Measurements from ENCODE around the gene BCAR3.
"Not testable (repeated sequence)": the region's sequence is repeated elsewhere in the genome, so short reads cannot be mapped to it uniquely, and the experiment has no call there.

BCAR3 gene

DNA sequence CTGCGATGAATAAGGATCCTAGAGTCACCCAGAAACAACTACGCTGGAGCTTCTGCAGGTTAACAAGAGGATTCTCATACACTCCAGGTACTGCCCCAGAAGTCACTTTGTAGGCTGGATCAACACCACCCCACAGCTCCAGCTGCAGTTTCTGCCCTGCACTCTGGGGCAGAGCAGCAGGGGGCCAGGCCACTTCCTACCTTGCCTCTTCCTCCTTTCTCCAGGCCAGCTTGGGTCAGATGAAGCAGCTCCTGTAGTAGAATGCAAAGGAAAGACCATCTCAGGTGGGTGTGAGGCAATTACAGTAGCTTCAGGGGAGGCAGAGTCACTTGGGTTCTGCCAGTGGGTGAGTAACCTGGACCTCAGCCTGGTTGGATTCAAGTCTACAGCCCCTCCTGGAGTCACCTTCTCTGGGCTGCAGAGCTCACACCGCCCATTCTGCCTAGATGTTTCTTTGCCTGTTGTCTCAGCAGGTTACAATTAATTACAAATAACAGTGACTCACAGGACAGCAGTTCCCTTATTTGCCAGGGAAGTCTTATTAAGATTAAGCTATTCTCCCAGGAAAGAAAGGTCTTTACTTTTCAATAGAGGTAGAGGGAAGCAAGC lies 24.4 kb upstream of the BCAR3 start:
- DNase-seq = no peak

DNA sequence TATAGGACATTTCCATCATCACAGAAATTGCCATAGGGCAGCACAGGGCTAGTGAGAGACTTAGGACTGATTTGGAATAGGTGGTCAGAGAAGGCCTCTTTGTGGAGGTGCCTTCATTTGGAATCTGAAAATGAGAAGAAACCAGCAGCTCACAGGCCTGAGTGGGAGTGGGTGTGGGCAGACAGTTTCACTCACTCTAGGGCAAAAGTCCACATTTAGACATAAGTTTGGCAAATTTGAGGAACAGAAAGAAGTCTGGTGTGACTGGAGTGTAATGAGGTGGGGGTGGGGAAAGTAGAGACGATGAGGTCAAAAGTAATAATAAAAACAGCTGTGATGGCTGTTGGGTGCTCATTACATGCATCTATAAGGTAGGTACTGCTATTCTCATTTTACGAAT lies 22.4 kb upstream of the BCAR3 start:
- no peak for DNase-seq

DNA sequence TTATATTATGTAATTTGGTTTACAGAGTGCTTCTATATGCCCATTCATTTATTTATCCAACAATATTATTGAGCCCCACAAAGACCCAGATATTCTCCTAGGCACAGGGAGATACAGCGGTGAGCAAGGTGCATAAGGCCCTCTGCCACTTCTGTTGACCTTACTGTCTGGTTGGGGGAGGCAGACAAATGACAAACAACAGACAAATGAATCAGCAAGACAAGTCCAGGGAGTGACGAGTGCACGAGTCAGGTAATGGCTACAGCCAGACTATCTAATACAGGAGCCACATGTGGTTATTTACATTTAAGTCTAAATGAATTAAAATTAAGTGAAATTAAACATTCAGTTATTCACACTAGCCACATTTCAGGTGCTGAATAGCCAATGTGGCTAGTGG lies 22.0 kb upstream of the BCAR3 start:
- no peak for DNase-seq

DNA sequence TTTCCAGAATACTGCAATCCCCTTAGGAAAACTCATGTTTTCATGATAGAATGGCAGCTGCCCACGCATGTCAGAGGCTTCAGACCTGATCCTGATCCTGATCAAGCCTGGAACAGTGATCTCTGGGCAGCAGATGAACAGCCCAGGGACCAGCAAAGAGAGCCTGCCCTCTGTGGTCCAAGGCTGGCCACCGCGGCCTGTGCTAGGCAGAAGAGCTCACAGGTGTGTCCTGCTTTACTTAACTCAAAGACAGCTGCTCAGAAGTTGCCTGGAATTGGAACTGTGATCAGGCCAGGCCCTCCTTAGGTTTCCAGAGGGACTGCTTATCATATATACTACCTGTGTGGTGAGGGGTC lies 21.2 kb upstream of the BCAR3 start:
- DNase-seq = no peak

DNA sequence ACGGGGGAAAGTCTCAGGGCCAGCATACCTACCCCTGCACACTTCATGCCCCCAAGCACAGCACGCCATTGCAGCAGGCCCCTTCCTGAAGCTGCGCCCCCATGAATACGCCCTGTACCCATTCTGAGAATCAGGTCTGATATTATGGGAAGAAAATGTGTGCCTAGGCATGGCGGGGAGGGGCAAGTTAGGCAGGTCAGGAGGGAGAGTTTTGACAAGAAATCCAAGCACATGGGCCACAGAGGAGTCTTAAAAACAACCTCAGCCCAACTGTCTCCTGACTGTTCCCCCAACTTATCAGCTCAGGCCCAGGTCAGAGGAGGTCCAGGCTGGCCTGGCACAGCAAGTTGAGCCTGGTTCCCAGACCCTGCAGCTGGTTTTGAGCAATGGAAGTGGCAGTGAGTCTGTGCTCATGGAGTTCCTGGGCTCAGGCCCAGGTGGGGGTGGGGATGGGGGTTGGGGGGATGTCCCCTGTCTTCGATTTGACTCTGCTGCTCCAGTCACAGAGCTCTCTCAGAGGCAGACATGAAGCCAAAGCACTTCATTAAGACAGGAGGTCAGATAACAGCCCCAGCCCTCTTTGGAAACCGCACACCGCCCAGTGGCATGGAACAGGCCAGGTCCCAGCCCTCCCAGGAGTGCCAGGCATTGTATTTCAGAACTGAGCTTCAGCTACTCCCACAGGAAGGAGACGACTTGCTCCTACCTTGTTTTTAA lies 20.6 kb upstream of the BCAR3 start:
- DNase-seq = no peak

DNA sequence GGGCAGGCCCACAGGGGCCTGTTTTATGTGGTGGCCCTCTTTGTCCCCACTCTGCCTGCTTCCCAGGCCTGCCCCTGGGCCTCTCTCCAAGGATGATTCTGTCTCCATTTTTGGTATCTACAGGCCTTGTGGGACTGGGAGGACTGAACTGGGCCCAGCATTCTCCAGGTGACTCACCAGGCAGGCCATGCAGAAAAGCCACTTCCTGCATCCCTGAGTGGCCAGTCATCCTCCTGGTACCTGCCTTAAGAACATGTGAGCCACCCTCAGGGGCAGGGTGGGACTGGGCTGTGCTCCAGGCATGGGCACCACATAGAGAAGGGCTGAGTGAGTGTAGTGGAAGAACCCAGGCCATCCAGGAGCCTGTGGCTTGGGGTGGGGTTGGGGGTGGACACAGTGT lies 20.0 kb upstream of the BCAR3 start:
- no peak for DNase-seq

DNA sequence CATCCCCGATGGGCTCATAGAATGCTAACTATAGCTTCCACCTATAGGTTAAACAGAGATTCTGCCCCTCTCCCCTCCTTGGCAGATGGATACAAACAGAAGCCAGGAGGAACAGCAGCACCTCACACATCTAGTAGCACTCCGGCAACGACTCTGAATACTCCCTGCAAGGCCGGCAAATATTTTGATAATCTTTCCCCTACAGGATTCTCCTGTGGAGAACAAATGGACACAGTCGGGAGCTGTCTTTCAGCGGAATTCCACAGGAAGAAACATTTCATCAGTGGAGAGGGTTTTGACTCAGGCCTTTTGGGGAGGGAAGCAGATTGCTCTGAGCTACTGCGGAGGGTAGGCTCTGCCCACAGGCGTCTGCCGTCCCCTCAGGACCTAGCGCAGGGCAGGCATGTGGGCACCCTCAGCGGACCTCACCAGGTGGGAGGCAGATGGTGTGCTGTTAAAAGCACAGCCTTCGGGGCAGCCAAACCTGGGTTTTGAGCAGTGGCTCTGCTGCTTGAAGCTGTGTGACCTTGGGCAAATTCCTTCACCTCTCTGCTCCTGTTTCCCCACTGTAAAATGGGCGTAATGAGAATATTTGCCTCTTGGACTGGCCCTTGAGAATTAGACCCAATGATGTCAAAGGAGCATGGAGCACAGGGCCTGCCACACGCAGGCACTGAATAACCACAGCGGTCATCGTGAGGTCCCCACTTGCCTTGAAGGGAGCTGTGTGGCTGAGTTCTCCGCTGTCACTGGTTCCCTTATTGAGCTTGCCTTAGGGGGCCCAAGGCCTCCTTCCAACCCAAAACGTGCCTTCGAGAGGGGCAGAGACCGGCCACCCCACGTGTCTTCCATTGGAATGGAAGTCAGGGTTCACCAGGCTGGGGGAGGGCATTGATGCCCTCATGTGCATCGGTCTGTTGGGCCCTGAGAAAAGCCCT lies 19.2 kb upstream of the BCAR3 start:
- no peak for DNase-seq

DNA sequence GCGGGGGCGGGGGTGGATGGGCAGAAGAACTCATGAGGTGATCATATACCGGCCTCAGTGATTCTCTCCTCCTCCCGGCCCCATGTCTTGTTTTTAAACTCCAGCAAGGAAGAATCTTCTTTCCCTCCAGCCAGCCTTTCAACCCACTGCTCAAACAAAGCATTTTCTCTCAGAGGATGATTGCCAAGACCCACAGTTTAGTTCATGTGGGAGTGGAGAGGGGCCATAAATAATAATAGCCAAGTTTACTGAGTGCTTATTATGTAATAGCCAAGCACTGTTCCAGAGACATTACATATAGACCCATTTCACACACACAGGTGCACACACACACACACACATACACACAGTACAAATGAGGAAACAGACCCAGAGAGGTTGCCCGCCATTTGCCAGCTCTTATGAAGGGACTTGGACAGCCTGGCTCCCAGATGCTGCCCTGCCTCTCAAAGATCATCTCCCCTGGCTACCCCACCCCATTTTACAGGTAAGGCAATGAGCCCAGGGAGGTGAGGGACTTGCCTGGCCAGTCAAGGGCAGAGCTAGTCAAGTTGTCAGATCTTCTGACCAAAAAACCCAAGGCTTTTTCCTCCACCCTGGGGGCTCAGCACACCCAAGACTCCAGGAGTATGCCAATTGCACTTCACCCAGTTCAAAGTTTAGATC lies 18.0 kb upstream of the BCAR3 start:
- DNase-seq = no peak

DNA sequence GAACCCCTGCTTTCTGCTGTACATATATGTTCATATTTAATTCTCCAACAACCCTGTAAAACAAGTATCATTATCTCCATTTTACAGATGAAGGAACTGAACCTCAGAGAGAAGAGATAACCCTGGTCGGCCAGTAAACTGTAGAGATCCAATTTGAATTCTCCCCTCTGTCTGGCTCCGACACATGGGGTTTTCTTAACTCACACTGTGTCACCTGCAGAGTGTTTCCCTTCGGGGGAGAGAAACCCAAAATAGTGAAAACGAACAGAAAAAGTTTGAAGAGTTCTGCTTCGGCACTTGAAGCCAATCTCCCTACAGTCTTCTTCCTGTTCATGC lies 17.4 kb upstream of the BCAR3 start:
- no peak for DNase-seq

DNA sequence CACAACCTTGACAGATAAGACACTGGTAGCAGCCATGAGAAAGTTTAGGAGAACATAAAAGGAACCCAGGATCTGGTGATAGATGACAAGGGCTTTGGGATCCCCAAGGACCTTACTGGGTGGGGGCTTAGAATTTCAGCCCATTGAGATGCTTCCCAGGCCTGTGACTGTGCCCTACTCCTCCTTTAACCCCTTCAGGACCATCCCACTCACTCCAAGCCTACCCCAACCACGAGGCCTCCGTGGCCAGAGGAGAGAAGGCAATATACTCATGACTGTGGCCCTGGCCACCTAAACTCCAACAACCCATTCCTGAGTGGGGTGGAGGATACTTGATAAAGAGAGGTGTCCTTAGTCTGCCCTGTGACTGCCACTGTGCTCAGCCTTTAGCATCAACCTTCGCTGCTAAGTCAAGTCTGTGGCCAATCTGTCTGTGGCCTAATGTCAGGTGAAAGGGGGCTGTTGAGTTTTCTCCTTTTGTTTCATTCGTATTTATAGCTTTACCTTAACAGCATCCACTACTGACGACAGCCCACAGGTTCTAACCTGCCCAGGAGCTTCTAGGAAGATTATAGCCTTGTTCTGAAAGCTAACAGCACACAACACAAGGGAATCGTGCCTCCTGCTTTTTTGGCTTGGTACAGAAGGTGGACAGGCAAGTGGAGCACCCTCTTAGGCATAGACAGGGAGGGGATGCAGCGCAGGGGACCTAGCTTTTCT lies 16.9 kb upstream of the BCAR3 start:
- no peak for DNase-seq

DNA sequence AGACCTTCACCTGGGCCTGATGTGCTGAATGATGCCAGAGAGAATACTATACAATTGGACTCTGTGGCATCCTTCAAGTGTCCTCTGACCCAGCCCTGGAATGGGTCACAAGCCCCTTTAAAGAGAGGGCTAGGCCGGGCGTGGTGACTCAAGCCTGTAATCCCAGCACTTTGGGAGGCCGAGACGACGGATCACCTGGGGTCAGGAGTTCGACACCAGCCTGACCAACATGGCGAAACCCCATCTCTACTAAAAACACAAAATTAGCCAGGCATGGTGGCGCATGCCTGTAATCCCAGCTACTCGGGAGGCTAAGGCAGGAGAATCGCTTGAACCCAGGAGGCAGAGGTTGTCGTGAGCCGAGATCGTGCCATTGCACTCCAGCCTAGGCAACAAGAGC lies 15.9 kb upstream of the BCAR3 start:
- DNase-seq = not testable (repeated sequence)

DNA sequence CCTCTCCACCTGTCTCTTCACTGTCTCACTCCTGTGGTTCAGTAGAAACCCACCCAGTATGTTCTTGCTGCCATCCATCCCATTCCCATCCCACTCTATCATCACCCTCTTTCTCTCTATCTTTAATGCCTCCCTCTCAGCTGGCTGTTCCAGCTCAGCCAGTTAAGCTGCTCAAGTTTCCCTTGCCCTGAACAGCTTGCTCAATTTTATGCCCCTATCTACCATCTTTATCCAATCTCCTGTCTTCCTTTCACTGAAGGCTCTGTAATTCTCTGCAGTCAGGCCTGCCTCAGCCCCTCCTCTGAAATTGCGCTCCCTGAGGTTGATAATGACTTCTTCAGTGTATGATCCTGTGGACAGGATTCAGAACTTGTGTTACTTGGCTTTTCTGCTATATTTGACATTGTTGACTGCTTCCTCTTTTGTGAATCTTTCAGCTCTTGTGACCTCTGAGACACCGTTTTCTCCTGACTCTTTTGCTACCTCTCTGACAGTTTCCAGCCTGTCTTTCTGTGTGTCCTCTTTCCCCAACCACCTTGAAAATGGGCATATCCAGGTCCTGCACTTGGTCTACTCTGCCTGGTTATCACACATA lies 13.9 kb upstream of the BCAR3 start:
- DNase-seq = no peak

DNA sequence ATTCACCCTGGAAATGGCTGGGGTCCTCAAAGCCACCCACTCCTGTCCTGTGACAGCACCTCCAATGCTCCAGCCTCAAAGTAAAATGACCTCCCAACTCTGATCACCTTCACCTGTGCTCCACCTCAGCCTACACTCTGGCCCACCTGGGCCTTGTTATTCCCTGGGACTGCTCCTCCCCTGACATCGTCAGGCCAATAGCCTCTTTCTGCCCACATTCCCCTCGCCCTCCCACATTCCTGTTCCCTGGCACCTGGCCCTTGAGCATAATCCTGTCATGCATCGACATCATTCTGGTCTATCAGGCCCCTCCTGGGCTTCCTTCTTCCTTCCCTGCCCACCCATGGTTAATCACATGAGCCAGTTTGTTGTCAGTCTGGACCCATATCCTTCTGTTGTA lies 13.2 kb upstream of the BCAR3 start:
- no peak for DNase-seq

DNA sequence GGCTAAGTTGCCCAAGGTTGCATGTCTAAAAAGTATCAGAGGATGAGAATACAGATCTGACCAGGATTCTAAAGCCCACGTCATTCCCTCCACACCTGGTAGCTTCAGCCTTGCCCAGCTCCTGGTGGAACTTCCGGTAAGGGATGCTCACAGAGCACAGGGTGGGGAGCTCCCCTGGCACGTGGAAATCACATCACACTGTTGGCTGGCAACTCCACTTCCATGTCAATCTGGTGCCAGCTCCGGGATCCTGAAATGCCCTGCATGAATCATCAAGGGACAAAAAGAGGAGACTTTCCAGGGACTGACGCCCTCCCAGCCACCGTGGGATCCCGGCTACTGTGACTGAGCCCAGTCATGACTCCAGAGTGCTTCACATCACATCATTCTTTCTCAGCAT lies 12.4 kb upstream of the BCAR3 start:
- no peak for DNase-seq

DNA sequence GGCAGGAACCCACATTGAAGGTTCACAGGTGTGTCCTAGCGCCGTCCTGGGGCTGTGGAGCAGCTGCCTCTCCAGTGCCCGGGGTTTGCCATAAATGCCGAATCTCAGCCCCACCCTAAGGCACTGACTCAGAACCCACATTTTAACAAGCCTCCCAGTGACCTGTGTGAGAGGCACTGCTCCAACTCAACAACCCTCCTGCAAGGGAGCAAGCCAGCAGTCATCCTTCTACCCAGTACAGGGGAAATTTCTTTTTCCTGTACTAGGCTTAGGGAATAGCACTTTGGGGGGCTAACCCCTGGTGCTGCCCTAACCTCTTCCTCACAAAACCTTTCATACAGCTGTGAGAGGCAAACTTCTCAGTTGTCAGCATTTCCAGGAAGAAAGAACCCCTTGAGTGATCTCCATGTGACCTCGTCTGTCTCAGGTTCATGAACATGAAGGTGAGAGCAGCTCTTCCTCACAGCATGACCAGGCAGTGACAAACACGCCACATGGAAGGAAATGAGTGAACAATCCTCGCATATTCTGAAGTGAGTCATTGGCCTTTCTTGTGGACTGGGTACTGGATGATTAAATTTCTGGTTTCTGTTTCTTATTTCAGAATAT lies 11.4 kb upstream of the BCAR3 start:
- no peak for DNase-seq

DNA sequence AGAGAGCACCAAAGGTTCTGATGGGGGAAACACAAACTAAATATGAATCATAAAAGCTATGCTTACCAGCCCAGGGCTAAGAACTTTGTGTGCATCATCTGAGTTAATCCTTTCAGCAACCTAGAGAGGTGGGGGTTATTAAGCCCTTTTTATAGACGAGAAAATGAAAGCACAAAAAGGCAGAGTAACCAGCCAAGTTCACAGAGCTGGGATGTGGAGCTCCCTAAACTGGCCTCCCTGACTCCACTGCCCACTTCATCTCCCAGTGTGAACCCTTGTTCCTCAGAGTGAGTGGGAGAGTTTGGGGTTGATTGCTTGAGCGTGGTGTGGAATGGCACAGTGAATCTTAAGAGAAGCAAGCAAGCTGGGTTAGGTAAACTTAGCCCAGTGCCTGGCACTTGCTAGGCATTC lies 10.8 kb upstream of the BCAR3 start:
- DNase-seq = no peak

DNA sequence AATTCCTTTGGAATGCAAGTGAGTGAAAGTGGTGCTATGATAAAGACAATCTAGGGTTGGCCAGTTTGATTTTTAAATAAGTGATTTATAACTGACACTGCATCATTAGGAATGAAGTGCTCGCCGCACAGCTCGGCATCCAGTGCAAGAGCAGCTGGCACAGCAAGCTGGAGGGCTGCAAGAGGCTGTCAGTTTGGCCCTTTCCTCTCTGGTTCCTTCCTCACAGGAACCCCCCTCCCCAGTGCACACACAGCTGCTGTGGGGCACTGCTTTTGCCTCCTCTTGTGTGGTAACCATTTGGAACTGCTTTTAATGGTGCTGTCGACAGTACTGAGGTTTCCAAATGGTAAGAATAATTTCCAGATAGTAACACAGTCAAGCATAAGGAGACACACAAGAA lies 10.4 kb upstream of the BCAR3 start:
- no peak for DNase-seq

DNA sequence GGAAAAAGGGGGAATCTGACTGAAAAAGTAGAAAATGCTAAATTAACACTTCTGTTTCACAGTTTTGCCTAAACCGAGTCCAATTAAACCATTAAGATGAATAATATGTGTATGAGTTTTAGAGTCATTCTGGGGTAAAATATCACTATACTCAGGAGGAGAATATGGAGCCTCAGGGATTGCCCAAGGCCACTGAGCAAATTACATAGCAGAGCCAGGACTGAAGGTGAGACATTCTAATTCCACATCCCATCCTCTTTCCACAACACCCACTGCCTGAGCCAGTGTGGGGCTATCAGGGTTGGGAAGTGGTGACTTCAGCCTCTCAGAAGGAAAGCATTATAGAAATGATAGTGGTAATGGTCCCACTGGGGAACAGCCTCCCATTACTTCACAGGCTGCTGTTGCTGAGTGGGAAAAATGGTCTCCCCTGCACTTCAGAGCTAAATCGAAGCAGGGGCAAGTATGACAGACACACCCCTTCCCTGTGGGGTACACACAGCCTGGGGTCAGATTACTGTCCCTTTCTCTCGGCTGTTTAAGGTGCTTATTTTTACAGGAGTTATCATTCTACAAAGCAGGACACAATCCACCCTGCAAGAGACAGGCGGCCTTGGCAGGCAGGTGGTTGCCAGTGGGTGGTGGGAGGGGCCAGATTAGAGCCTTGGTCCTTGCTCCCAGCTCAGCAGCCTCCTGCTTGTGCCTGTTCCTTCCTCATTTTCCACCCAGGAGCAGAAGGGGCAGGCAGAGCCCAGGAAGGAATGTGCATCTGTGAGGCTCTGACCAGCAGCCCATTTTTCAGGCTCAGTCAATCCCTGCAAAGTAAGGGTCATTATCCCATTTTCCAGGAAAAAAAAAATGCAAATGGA lies 9.5 kb upstream of the BCAR3 start:
- DNase-seq = no peak

DNA sequence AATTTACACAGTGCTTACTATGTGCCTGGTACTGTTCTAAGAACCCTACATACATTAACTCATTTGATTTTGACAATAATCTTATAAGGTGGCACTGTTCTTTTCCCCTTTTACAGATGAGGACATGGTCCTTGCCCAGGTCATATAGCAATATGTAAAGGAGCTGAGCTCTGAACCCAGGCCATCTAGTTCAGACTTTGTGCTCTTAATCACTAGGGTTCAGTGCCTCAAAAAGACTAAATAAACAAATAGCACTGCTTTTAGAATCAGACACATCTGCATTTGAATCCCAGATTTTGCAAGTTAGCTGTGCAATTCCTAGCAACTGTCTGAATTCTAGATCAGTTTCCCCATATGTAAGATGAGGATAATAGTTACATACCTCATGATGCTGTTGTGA lies 8.7 kb upstream of the BCAR3 start:
- no peak for DNase-seq

DNA sequence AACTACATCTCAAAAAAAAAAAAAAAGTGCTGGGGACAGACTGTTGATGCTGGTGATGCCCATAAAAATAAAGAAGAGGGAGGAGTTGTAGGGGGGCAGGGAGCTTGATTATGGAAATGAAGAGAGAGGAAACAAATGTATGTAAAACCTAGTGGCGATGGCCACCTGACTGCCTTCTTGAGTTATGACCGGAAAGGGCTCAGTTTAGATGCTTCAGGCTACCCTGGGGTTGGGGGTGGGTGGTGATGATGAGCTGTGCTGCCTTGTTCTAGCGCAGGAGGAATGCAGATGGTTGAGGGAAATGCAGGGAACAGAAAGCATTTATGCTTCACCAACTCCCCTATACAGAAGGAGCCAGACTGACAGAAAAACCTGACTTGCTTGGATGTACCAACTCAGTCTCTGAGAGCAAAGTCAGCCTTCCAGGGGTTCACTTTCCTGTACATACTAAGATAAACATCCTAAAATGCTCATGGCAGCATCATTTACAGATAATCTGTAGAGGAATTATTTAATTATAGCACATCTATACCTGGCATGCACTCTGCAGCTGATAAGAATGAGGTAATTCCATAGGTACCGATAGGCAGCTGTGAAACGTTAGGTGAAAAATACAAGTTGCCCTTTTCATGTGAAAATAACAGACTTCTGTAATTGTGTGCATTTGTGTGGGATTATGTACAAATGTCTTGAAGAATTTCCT lies 8.0 kb upstream of the BCAR3 start:
- no peak for DNase-seq

All from activated gamma-delta T cell treated with Interleukin-2 at 50 U/mL for 16 hours (primary cell).